GM21737 (cell line): Measurements from ENCODE around the gene DUSP21.
"Not testable (repeated sequence)": the region's sequence is repeated elsewhere in the genome, so short reads cannot be mapped to it uniquely, and the experiment has no call there.

Experiments
- ATAC-seq: cut with Tn5 transposase; IDR thresholded peaks from one replicate; pipeline ENCODE4 v1.9.1; 2021; ENCODE audit warnings: mild to moderate bottlenecking, moderate library complexity; ENCODE audit not compliant: unreplicated experiment

Gene DUSP21

DNA sequence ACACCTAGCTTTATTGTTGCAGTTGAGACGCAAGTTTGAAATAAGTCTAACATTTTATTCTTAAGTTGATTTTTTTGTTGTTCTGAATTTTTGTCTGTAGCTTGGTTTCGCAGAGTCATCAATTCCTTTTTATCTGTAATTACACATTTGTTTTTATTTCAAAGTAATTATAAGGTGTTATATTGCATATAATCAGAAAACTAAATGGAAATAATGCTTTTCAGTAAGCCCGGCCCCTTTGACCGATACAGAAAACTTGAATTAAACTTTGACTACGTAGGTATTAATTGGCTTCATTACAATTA, 31.3 kb downstream of the DUSP21 start:
- ATAC-seq: no peak

DNA sequence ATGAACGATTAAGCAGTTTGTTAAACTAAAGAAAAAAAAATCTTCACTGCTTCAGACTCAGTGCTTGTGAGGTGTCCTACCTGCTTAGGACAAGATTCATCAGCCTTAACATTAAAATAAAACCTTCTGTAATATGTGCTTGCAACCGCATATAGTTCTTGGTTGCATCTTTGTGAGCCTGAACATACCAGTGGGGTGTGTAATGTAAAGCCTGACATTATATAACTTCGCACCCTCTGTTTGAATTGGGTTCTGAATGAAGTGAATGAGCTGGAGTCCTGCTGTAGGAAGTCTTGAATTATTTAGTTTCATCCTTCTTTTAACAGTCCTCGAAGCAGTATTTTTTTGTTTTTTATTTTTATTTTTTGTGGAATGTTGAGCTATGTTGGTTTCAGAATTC, 32.3 kb downstream of the DUSP21 start:
- no peak for ATAC-seq

DNA sequence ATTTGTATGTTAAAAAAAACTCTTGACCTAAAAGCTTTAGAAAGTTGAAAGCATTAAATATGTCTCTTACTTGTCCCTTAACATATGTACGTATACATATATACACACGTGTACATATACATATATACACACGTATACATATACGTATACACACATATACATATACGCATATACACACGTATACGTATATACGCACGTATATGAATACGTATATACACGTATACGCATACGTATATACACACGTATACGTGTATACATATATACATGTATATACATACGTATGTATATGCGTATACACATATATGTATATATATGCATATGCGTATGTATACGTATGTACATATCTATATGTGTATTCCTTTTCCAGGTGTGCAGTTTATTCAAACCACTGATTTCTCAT, 32.9 kb downstream of the DUSP21 start:
- ATAC-seq: no peak

DNA sequence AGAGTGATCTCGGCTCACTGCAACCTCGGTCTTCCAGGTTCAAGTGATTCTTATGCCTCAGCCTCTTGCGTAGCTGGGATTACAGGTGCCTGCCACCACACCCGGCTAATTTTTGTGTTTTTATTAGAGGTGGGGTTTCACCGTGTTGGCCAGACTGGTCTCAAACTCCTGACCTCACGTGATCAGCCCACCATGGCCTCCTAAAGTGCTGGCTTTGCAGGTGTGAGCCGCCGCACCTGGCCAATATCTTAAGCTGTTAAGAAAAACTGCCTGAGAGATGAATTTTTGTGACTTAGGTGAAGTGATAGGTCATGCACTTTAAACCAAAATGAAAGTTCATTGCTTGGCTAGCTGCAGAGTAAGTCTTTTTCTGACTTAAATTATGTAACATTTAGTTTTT, 35.0 kb downstream of the DUSP21 start:
- no peak for ATAC-seq

DNA sequence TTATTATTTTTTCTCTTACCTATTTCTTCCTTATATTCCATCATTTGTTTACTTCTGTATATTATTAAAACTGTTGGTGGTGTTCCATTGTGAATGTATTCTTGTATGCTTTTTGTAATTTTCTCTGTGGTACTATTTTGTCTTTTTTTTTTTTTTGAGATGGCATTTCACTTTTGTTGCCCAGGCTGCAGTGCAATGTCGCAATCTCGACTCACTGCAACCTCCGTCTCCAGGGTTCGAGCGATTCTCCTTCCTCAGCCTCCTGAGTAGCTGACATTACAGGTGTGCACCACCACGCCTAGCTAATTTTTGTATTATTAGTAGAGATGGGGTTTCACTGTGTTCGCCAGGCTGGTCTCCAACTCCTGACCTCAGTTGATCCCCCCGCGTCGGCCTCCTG, 37.7 kb downstream of the DUSP21 start:
- no peak for ATAC-seq

DNA sequence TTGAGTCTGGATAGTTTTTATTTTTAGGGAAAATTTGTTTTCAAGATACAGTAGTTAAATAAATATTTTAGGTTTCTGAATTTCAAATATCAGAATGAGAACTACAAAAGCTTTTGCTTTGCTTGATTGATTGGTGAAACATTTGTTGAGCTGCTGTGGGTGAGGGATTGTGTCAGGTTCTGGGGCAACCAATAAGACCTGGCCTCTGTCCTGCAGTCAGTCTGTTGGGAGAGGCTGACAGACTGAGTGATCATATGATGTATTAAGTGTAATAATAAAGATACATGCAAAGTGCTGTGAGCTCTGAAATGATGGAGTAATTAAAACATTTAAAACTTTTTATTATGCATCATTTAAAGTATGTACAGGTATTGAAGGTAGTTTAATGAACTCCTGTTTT, 38.8 kb downstream of the DUSP21 start:
- ATAC-seq: no peak

DNA sequence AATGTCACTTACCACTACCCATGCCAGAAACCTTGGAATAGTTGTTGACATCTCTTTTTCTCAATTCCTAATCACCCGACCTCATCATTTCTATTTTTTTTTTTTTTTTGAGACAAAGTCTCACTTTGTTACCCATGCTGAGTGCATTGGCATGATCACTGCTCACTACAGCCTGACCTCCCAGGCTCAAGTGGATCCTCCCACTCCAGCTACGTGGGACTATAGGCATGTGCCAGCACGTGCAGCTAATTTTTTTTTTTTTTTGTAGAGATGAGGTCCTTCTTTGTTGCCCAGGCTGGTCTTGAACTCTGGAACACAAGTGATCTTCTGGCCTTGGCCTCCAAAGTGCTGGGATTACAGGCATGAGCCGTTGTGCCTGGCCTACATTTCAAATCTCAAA, 41.1 kb downstream of the DUSP21 start:
- no peak for ATAC-seq

DNA sequence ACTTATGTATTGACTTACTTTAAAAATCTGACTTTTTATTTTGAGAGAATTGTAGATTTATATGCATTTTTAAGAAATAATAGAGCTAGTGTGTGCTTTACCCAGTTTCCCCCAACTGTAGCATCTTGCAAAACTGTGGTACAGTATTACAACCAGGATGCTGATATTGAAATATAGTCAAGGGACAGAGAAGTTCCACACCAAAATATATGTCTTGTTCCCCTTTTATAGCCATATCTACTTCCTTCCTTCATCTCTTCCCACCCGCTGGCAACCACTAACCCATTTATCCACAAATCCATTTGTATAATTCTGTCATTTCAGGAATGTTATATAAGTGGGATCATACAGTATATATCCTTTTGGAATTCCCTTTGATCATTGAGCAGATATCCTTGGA, 46.0 kb downstream of the DUSP21 start:
- no peak for ATAC-seq

DNA sequence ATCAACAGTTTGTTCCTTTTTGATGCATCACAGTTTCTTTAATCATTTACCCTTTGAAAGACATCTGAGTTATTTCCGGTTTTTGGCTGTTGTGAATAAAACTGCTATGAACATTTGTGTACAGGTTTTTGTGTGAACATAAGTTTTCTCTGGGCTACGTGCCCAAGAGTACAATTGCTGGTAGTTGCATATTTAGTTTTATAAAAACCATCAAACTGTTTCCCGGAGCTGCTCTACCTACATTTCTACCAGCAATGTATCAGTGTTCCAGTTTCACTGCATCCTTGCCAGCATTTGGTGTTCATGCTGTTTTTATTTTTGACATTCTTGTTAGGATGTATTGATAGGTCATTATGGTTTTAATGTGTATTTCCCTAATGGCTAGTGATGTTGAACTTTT, 46.4 kb downstream of the DUSP21 start:
- ATAC-seq: no peak

DNA sequence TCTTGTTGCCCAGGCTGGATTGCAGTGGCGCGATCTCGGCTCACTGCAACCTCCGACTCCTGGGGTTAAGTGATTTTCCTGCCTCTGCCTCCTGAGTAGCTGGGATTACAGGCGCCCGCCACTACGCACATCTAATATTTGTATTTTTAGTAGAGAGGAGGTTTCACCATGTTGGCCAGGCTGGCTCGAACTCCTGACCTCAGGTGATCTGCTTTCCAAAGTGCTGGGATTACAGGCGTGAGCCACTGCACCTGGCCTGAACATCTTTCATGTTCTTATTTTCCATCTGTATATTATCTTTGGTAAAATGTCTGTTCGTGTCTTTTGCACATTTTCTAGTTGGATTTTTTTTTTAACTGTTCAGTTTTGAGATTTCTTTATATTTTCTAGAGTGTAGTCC, 46.9 kb downstream of the DUSP21 start:
- not testable (repeated sequence) for ATAC-seq

DNA sequence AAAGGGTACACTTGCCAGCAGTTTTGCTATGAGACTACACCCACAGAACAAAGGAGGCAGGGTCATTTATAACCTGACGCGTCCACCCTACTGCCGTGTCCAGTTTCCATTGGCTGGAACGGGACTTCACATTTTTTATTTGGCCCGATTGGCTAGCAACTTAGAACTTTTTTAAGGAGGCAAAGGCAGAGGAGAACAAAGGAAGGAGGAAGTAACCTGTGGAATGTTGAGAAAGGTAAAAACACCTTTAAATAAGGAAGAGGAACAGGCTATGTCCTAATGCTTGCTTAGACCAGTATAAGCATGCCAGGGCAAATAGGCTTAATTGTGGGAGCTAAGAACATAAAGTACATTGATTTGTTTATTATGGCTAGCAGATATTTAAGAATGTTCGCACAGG, 47.8 kb downstream of the DUSP21 start:
- no peak for ATAC-seq
